ENCODE data around the gene KRTAP5-6.
A peak's percentile ranks its signal among the peaks of the same experiment; 100 is the strongest.
"Not testable (repeated sequence)": the region's sequence is repeated elsewhere in the genome, so short reads cannot be mapped to it uniquely, and the experiment has no call there.

The KRTAP5-6 gene

DNA sequence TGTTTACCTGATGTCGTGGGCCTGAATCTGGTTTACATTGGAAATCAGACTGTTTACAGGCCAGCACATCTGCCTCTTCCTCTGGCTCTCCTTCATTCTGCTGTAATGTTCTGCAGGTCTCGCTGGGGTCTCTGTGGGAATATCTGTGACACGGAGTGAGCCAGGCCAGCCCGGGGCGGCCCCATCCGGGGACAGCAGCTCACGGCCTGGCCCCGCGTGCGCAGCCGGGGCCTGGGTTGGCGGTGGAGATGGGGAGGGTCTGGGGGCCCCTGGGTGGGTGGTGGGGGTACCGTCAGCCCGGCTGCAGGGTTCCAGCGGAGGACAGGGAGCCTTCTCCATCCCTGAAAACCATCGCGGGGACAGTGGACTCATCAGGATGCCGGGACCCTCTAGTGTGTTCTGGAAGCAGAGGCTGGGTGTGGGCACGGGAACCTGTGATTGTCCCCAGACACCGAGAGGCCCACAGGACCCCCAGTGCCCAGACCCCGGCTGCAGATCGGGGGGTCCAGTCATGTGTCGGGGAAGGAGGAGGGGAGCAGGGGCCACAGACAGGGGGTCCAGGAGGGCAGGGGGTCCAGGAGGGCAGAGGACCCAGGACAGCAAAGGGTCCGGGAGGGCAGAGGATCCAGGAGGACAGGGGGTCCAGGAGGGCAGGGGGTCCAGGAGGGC, 13.0 kb upstream of the KRTAP5-6 start:
- DNase-seq, result not testable (repeated sequence)

DNA sequence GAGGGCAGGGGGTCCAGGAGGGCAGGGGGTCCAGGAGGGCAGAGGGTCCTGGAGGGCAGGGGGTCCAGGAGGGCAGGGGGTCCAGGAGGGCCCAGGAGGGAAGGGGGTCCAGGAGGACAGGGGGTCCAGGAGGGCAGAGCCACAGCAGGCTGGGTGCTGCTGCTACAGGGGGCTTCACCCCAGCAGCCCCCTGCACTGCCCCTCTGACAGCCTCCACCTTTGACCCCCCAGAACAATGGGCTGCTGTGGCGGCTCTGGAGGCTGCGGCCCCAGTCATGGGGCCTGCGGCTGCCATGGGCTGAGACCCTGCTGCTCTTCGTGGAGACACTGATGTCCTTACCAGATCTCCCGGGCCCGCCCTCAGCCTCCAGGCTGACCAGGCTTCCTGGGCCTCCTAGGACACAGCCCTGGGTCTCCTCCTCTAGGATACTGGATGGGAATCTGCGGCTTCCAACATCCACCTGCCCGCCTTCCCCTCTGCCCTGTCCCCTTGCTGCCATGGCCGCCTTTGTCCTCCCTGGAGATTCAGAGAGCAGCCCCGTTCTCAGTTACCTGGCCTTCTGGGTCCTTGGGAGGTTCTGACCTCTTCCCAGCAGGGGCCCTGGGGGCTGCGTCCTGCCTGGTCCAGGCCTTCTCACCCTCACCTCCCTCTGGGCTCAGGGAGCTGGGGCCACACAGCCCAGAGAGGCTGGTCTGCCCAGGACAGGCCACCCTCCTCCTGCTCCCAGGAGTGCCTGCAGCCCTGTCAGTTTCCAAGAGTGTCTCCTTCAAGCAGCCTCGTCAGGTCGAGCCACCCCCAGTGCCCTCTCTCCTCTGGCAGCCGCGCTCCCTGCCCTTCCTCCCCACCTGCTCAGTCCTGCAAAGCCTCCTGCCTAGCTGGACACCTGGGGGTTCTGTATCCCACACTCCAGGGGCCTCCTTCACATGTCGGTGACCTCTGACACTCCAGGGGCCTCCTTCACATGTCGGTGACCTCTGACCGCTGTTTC, 11.8 kb upstream of the KRTAP5-6 start:
- DNase-seq, result not testable (repeated sequence)

DNA sequence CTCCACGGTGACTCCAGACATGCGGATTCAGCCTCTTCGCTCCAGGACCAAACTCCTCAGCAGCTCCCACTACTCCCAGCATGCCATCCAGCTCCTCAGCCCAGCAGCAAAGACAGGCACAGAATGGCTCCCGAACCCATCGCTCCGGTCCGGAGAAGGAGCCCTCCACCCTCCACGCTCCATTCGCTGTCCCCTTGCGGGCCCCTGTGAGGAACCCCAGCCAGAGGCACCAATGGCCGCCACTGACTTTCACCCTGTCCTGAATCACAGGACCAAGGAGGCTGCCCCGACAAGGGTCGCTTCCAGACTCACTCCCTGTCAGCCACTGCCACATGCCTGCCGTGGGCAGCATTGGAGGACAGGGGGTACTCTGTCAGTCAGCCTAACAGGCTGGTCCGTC, 10.8 kb upstream of the KRTAP5-6 start:
- not testable (repeated sequence) for DNase-seq

DNA sequence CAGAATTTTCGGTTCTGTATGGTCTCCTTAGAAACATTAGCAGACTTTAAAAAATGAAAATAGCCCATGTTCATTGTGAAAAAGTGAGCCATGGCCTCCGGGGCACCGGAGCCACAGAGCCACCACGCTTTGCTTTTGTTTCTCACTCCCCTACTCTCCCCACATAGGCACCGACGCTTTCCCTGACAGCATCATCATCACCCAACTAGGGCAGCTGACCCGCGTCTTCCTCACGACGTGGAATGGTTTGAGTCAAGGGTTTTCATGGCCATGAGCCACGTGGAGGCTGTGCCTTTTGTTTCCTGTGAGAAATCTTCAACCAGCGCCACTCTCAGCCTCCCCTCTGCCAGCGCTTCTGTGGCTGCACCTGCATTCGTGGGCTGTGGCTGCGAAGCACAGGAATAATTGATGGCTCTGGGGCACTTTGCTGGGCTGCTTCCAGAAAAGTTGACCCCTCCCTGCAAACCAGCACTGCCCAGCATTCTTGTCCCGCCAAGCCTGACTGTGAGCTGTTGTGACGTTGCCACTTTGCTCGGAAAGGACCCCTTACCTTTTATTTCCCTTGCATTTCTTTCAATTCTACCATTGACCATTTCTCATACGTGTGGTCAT, 8.6 kb upstream of the KRTAP5-6 start:
- not testable (repeated sequence) for DNase-seq

DNA sequence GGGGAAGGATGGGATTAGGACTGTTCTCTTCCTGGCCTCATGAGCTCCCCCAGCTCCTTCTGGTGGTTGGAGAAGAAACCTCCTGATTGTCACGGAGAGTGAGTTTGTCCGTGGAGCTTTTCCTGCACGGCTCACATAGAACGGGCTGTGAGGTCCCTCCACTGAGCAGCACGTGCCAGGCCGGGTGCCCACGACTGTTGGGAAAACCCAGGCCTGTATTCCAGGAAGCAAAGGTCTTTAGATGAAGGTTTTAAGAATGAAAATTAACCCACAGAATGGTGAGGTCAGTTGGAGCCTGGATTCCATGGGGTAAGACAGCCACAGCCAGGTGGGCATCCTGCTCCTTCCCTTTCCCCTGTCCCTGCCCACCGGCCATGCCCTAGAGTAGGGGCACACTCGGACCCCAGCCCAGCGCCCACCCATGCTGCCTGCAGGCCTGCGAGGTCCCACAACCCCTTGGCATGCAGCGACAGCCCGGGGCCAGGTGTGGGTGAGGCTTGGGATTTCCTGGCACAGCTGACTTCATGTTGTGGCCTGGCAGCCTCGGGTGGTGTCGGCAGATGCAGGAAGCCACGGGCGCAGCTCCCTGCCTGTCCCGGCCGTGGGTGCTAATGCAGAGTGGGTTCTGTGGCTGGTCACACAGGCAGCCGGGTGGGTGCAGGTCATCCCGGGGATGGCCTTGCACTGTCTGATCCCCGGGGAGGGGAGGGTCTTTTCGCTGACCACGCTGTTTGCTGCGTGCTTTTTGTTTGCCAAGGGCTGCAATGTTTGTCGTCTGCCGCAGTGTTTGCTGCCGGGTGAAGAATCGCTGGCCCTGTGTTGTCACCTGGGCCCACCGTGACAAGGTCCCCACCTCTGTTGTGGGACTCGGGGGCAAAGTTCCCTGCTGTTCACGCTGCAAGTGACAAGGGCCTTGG, 7.5 kb upstream of the KRTAP5-6 start:
- DNase-seq, result not testable (repeated sequence)

DNA sequence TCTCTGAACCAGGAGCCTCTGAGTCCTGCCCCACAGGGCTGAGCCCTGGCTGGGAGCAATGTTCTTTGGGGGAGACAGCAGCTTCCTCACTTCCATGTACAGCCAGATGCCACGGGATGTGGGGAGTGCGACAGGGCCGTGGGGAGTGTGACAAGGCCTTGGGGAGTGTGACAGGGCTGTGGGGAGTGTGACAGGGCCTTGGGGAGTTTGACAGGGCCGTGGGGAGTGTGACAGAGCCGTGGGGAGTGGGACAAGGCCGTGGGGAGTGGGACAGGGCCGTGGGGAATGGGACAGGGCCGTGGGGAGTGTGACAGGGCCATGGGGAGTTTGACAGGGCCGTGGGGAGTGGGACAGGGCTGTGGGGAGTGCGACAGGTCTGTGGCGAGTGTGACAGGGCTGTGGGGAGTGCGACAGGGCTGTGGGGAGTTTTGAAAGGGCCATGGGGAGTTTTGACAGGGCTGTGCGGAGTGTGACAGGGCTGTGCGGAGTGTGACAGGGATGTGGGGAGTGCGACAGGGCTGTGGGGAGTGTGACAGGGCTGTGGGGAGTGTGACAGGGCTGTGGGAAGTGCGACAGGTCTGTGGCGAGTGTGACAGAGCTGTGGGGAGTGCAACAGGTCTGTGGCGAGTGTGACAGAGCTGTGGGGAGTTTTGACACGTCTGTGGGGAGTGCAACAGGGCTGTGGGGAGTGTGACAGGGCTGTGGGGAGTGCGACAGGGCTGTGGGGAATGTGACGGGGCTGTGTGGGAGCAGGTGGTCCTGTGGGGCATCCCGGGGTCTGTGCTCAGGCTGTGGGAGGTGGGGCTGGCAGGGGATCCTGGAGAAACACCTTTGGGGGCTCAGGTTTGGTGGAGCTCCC, 6.6 kb upstream of the KRTAP5-6 start:
- no peak for DNase-seq

DNA sequence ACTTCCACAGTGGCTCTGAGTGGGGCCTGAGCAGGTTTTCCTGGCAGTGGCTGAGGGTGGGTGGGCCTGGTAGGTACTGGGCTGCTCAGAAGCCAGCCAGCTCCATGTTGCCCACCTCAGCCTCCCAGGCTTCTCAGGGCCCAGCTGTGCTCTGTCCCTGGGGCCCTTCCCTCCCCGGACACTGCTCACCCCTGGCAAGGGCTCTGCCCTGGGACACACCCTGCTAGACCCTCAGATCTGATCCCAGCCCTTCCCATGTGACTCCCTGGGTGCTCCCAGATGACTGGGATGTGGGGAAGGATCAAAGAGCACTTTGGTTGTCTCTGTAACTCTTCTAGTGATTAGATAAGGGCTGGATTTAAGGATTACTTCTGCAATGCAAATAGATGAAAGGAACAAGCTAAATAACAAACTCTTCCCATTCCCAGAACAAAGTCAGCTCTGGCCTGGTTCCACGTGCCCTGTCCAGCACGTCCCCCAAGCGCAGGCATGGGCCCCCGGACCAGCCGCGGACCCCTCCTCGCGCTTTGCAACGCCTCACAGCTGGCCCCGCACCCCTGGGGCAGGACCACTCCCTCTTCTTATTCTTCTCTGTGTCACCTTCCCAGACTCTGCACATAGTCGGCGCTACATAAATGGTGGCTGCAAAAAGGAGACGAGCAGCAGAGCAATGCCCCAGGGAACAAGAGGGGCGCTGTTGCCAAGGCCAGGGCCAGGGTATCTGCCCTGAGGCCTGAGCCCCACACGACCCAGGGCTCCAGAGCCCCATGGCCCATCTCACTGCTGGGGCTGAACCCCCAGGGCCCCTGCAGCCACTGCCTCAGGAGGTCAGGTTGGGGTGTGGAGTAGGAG, 5.7 kb upstream of the KRTAP5-6 start:
- no peak for DNase-seq

DNA sequence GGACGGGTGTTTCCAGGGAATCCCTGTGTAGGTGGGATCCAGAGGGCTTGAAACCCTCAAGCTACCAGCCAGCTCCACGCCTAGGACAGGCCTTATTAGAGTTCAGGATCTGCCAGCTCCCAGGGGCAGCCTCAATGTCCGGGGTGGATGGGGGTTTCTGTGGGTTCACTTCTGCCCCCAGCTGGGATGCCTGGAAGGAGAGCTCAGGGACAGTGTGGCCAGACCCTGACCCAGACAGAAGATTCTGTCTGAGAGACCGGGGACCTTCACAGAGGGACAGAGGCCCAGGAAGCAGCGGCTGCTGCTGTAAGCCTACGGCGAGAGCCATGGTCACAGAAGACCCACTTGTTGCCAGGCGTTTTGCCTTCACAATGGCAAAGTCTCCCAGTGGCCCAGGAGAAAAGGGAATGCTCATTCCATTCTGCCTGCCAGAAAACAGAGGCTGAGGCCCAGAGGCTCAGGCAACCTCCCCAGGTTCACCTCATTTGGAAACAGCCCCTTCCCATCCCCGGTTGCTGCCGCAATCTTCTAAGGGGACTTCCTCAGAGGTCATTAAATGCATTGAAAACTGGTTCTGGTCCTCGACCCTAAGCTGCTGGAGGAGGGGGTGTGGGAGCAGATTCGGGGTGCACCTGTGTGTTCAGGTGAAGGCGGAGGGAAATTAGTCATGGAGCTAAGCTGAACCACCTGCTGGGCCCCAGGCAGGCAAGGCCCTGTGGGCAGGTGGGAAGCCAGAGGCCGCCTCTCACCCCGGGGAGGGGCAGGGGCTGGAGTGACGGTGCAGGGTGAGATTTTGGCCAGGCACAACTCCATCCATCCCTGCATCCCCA, 4.9 kb upstream of the KRTAP5-6 start:
- DNase-seq, result no peak

DNA sequence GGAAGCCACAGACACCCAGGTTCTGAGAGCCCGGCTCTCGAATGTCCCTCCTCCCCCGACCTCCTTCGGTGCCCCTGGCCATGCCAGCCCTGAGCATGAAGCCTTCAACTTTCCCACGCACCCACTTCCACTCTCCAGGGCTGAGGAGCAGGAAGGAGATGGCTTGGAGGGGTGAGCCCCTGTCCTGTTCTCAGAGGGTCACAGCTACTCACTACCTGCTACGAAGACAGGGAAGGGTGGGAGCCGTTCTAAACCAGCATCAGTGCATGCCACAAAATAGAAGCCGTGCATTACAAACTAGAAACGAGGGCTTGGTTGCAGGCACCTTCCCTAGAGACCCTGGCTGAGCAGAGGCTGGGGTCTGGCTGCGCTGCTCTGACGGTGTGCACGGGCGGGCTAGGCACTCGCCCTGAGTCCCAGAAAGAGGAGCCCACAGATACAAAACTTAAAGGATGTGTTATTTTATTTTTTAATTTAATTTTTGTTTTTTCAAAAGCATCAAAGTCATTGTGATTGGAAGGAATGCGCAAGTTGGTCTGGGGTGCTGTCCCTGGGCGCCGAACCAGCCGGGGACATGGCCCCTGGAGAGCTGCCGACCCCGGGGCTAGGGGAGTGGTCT, 4.2 kb upstream of the KRTAP5-6 start:
- DNase-seq, result no peak

DNA sequence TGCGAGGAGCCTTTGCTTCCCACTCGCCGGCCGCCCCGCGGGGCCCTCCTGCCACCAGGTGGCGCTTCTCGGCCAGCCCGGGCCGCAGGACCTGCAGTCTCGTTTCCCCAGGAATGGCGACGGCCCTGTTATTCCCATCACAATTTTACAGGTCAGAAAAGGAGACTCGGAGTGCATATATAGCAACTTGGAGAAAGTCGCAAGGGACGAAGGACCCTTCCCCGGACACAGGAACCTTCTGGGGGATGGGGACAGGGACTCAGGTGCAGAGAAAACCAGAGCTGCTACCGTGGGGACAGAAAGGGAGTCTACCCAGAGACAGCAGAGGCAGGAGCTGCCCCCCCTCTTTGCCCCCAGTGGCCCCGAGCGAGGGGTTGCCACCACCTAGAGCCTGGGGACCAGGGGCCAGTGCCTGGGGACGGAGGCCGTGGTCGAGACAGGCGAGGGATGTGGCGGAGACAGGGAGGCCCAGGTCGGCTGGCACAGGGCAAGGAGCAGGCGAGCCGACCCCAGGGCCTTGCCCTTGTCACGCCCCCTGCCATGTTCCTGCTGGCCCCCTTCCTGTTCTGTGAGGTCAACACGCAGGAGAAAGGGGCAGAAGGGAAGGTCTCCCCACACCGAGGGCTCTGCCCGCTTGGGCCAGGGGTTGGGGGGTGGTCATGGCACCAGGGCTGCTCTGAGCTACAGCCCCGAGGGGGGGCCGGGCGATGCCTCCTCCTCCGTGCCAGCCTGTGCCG, 3.5 kb upstream of the KRTAP5-6 start:
- DNase-seq, result peak; percentile 57 to 67

DNA sequence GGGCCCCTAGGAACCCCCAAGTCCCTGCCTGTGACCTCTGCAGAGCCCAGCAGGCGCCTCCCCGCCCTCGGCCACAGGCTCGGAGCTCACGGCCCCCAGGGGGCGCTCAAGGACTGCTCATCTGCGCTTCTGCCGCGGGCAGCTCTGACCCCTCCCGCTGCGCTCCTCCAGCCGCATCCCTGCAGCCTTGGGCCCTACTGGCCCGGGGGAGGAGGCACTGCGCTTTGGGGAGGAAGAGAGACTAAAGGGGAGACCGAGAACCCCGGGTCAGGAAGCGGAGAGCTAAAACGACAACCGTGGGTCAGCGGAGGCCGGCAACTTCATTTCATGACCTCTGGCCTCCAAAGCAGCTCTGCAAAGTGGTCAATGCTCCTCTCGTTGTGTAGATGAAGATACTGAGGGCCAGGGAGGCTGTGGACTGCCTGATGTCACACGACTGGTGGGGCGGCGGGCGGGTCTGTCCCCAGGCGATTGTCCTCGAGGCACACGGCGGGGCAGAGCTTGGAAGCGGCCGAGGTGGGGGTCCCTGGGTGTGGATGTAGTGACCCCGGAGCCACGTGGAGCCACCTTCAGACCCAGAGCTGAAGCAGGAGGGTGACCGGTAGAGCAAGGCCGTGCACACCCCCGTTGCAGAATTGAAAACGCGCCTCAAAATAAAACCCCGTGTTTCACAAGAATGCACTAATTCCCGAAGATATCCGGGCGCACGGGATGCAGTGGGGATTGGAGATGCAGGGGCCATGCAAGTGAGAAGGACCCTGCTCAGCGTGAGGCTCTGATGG, 2.7 kb upstream of the KRTAP5-6 start:
- peak; percentile 75 for DNase-seq

DNA sequence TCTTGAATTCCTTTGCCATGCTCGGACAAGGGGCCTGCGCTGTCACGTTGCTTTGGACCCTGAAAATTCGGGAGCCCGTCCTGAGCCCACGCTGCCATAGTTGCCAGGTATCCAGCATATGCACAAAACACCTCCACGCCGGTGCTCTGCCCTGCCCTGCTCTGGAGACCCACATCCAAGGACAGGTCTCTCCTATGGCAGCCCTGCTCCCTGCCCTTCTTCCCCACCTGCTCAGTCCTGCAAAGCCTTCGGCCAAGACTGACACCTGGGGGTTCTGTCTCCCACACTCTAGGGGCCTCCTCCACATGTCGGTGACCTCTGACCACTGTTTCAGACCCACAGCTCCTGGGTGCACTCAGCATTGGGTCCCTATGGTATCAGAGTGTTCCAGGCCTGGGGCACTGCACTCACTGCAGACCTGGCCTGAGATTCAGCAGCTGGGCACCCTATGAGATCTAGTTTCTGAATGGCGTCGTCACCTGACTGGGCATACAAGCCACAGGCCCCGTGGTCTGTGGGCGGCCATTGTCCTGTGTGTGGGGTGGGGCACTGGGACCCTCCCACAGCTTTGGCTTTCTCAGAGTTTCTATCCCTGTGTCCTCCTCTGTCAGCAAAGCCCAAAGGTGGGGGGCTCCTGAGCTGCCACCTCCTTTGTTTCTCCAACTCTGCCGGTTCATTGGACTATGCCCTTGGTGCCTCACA, 2.0 kb upstream of the KRTAP5-6 start:
- no peak for DNase-seq

DNA sequence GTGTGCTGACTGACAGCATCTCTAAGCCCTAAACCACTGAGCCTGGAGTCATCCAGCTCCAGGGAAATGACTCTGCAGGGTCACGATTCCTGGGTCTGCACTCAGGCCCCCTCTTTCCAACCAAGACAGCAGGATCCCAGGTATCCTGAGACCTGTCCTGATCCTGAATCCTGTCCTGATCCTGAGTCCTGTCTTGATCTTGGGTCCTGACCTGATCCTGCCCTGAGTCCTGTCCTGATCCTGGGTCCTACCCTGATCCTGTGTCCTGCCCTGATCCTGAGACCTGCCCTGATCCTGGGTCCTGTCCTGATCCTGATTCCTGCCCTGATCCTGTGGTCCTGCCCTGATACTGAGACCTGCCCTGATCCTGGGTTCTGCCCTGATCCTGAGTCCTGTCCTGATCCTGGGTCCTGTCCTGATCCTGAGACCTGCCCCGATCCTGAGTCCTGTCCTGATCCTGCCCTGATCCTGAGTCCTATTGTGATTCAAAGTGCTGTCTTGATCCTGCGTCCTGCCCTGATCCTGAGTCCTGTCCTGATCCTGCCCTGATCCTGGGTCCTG, 1.4 kb upstream of the KRTAP5-6 start:
- DNase-seq, result no peak

DNA sequence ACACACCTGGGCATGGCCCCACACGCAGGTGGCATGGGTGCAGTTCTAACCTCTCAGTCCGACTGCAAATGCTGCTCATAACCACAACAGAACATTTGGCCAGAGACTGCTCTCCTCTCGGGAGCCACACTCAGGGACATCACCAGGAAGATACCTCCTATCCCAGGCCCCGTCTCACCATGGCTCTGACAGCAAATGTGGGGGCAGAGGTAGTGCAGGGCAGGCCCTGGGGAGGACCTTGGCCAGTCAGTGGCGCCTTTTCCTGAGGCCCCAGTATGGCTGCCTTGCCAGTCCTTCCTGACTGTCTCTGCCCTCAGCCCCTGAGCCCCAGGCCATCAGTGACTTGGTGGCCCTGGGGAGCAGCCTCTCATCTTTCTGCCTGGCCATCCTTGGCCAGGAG, 2.8 kb downstream of the KRTAP5-6 start:
- no peak for DNase-seq

DNA sequence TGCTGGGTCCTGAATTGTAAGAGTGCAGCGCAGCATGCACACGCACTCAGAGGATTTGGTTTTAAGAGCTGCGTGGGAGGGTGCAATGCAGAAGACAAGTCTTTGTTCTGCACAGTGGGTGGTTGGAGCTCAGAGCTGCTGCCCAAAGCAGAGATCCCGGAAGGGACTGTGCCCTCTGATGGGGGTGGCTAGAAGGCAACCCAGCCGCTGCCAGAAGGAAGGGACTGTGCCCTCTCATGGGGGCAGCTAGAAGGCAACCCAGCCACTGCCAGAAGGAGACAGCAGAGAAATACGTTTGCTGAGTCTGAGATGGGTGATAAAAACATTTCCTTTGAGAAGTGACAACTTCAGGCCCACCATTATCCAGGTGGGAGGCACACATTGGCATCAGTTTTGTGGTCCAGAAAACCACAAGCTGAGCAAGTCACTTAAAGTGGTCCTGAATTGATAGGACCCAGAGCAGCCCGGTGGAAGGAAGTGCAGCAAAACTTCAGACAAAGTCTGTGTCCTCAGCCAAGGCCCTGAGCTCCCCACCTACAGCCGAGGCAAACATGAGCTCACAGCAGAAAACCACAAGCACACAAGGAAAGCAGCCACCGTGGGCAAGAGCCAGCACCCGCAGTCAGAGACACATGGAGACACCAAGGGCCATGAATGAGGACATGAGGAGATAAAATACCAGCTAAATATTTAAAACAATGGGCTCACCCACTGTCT, 4.3 kb downstream of the KRTAP5-6 start:
- no peak for DNase-seq

DNA sequence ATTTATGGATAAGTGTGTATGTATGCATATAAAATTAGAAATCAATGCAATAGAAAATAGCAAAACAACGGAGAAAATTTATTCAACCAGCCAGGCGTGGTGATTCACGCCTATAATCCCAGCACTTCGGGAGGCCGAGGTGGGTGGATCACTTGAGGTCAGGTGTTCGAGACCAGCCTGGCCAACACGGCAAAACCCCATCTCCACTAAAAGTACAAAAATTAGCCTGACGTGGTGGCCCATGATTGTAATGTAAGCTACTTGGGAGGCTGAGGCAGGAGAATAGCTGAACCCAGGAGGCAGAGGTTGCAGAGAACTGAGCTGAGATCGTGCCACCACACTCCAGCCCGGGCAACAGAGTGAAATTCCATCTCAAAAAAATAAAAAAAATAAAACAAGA, 5.5 kb downstream of the KRTAP5-6 start:
- DNase-seq, result no peak
